CD4-positive, alpha-beta T cell (primary cell): ENCODE results near the gene HECW1. TPM values are rescaled to one million over a fixed set of nuclear protein-coding genes. Genes with fewer than 3 reads are reported as not detected.

Experiments
- ATAC-seq: fragments of 200-7000 bp; cut with Tn5 transposase; one replicate; pipeline ENCODE4 v1.10.0; 2022; ENCODE audit warnings: mild to moderate bottlenecking; ENCODE audit not compliant: poor library complexity
- CTCF ChIA-PET: fragments of 350-600 bp; sonication (Branson Sonifier 250); formaldehyde crosslinking; loops from one replicate; lab custom pipeline; 2021; ENCODE audit warnings: antibody characterized with exemption, inconsistent platforms; lab: Charles Lee
- POLR2A ChIA-PET: fragments of 350-600 bp; sonication (Branson Sonifier 250); formaldehyde crosslinking; loops from one replicate; lab custom pipeline; 2021; ENCODE audit warnings: antibody characterized with exemption, inconsistent platforms; lab: Charles Lee
- DNase-seq, 14 experiments: peaks; one replicate each; pipeline ENCODE4 v3.0.0-alpha.2; 2013 to 2020; ENCODE audit warnings: mixed read lengths in 2 of 14
- H3K27ac ChIP-seq, 2 donors: one replicate each; pipeline versions ENCODE4 v1.5.1 to v1.7.0; 2013; ENCODE audit warnings: low read length in 2 of 2, low read depth in 1 of 2, mild to moderate bottlenecking in 1 of 2
- H3K27me3 ChIP-seq, 2 experiments: 1 replicate in 1 of 2; 2 replicates in 1 of 2; pipeline versions ENCODE4 v1.6.1 to v1.7.0; 2013; ENCODE audit warnings: low read length in 2 of 2, control low read depth in 1 of 2, mild to moderate bottlenecking in 1 of 2, moderate library complexity in 1 of 2; ENCODE audit not compliant: insufficient read depth in 2 of 2, control insufficient read depth in 1 of 2
- H3K36me3 ChIP-seq: one replicate; pipeline ENCODE4 v1.6.1; 2013; ENCODE audit warnings: low read length, control low read depth; ENCODE audit not compliant: insufficient read depth
- H3K4me1 ChIP-seq: one replicate; pipeline ENCODE4 v1.6.1; 2013; ENCODE audit warnings: low read length, control low read depth; ENCODE audit not compliant: insufficient read depth
- H3K4me3 ChIP-seq: one replicate; pipeline ENCODE4 v1.5.1; 2013; ENCODE audit warnings: mild to moderate bottlenecking, low read length, moderate library complexity
- H3K9me3 ChIP-seq, 2 experiments: 1 replicate in 1 of 2; 2 replicates in 1 of 2; pipeline versions ENCODE4 v1.6.1 to v1.7.0; 2013; ENCODE audit warnings: low read length in 2 of 2, mild to moderate bottlenecking in 2 of 2, control low read depth in 1 of 2, moderate library complexity in 1 of 2; ENCODE audit not compliant: control insufficient read depth in 1 of 2, insufficient read depth in 1 of 2
- H3K27ac Mint-ChIP-seq: one replicate; pipeline ENCODE4 v1.8.0; 2020; ENCODE audit warnings: mixed read lengths
- H3K27me3 Mint-ChIP-seq: one replicate; pipeline ENCODE4 v1.8.0; 2021; ENCODE audit warnings: mixed read lengths
- H3K36me3 Mint-ChIP-seq: one replicate; pipeline ENCODE4 v1.8.0; 2021; ENCODE audit warnings: low read depth, mixed read lengths
- H3K4me1 Mint-ChIP-seq: one replicate; pipeline ENCODE4 v1.8.0; 2021; ENCODE audit warnings: low read depth, mixed read lengths
- H3K4me3 Mint-ChIP-seq: one replicate; pipeline ENCODE4 v1.8.0; 2020; ENCODE audit warnings: mild to moderate bottlenecking, mixed read lengths
- H3K9me3 Mint-ChIP-seq: one replicate; pipeline ENCODE4 v1.8.0; 2020; ENCODE audit warnings: mixed read lengths
- intact Hi-C, 2 experiments: fragments of 100-400 bp; cut with DNase I in 1 of 2; cut with micrococcal nuclease in 1 of 2; formaldehyde crosslinking; loops; one replicate each; pipeline versions ENCODE4 v1.15.1 to v1.9.0; 2023 to 2025; cut with DNase I, micrococcal nuclease
- total RNA-seq, 174 experiments: library from RNA in 2 of 174; stranded (reverse) in 2 of 174; gene quantifications; one replicate each; pipeline ENCODE4 v1.2.3 and lab custom pipeline; 2021 to 2026
- TF ChIP-seq, protein P1 (sequence below): fragments of 200-600 bp; IDR thresholded peaks from one replicate; pipeline ENCODE4 v1.8.0; 2022; ENCODE audit warnings: antibody characterized with exemption, mild to moderate bottlenecking

The HECW1 gene
- total RNA-seq, 2 experiments from 2014 or later, result not detected

GRCh38 chr7:43317075-43317474 lies 204.6 kb downstream of the HECW1 start:
- DNase-seq, result no peak
- intact Hi-C loops, result no loop called here
- H3K9me3 Mint-ChIP-seq, result no peaks in the 10 kb centered on the region
- POLR2A ChIA-PET, result no interaction called here
- TF ChIP-seq, protein P1, sequence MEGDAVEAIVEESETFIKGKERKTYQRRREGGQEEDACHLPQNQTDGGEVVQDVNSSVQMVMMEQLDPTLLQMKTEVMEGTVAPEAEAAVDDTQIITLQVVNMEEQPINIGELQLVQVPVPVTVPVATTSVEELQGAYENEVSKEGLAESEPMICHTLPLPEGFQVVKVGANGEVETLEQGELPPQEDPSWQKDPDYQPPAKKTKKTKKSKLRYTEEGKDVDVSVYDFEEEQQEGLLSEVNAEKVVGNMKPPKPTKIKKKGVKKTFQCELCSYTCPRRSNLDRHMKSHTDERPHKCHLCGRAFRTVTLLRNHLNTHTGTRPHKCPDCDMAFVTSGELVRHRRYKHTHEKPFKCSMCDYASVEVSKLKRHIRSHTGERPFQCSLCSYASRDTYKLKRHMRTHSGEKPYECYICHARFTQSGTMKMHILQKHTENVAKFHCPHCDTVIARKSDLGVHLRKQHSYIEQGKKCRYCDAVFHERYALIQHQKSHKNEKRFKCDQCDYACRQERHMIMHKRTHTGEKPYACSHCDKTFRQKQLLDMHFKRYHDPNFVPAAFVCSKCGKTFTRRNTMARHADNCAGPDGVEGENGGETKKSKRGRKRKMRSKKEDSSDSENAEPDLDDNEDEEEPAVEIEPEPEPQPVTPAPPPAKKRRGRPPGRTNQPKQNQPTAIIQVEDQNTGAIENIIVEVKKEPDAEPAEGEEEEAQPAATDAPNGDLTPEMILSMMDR, result no peak
- no peak overlapping the region for H3K27ac Mint-ChIP-seq
- no peaks in the 10 kb centered on the region for H3K9me3 ChIP-seq
- H3K4me1 Mint-ChIP-seq, result peaks cover 10% of the 10 kb centered on the region
- no peak for ATAC-seq
- peaks cover 0 to 2% of the 10 kb centered on the region in 2 experiments for H3K27me3 ChIP-seq
- CTCF ChIA-PET, result no interaction called here
- H3K4me1 ChIP-seq, result peaks cover 9% of the 10 kb centered on the region
- H3K4me3 Mint-ChIP-seq, result no peak overlapping the region
- H3K36me3 Mint-ChIP-seq, result no peaks in the 10 kb centered on the region
- no peak overlapping the region for H3K27ac ChIP-seq
- H3K36me3 ChIP-seq, result no peaks in the 10 kb centered on the region
- peaks cover 5% of the 10 kb centered on the region for H3K27me3 Mint-ChIP-seq
- H3K4me3 ChIP-seq, result no peak overlapping the region

GRCh38 chr7:43318188-43318770 lies 205.8 kb downstream of the HECW1 start:
- H3K4me3 ChIP-seq, result no peak overlapping the region
- H3K36me3 Mint-ChIP-seq, result no peaks in the 10 kb centered on the region
- ATAC-seq (no peak), DNase-seq (no peak)
- H3K27ac ChIP-seq, result no peak overlapping the region
- ChIA-PET POLR2A (no interaction called here), CTCF (no interaction called here)
- intact Hi-C loops, result no loop called here
- peaks cover 0 to 2% of the 10 kb centered on the region in 2 experiments for H3K27me3 ChIP-seq
- TF ChIP-seq, protein P1, result no peak
- H3K27me3 Mint-ChIP-seq, result peaks cover 8% of the 10 kb centered on the region
- no peaks in the 10 kb centered on the region for H3K36me3 ChIP-seq
- peaks cover 10% of the 10 kb centered on the region for H3K4me1 Mint-ChIP-seq
- peaks cover 9% of the 10 kb centered on the region for H3K4me1 ChIP-seq
- no peak overlapping the region for H3K4me3 Mint-ChIP-seq
- no peak overlapping the region for H3K27ac Mint-ChIP-seq
- H3K9me3 ChIP-seq, result no peaks in the 10 kb centered on the region
- H3K9me3 Mint-ChIP-seq, result no peaks in the 10 kb centered on the region

GRCh38 chr7:43325595-43325994 lies 213.1 kb downstream of the HECW1 start:
- no peaks in the 10 kb centered on the region for H3K36me3 ChIP-seq
- intact Hi-C loops, result no loop called here
- Mint-ChIP-seq H3K27ac (no peak overlapping the region), H3K9me3 (no peaks in the 10 kb centered on the region), H3K36me3 (no peaks in the 10 kb centered on the region), H3K4me3 (no peak overlapping the region), H3K4me1 (no peaks in the 10 kb centered on the region), H3K27me3 (peaks cover 12% of the 10 kb centered on the region)
- peaks cover 0 to 4% of the 10 kb centered on the region in 2 experiments for H3K27me3 ChIP-seq
- H3K4me1 ChIP-seq, result no peaks in the 10 kb centered on the region
- H3K4me3 ChIP-seq, result no peak overlapping the region
- ChIA-PET CTCF (no interaction called here), POLR2A (no interaction called here)
- DNase-seq (no peak), ATAC-seq (no peak)
- TF ChIP-seq, protein P1, result no peak
- no peak overlapping the region for H3K27ac ChIP-seq
- H3K9me3 ChIP-seq, result no peaks in the 10 kb centered on the region
